CD4-positive, alpha-beta T cell treated with Interleukin-21 for 1 hour (primary cell): ENCODE measurements around the gene ABCF2.

Experiments
- DNase-seq: peaks from one replicate; pipeline ENCODE4 v3.0.0-alpha.2; 2020

Gene ABCF2

DNA sequence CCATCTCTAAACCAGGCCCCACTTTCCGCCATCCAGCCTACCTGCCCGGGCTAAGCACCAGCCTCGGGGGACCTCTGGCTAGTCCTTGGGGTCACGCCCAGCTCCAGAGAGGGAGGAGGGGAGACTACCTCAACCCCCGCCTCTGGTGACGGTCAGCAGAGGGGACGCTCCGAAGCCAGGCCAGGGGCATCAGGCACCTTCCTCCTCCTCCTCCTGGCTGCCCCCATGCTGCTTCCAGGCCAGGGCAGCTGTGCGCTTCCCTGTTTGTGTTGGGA lies 25.5 kb upstream of the ABCF2 start:
- DNase-seq: no peak

DNA sequence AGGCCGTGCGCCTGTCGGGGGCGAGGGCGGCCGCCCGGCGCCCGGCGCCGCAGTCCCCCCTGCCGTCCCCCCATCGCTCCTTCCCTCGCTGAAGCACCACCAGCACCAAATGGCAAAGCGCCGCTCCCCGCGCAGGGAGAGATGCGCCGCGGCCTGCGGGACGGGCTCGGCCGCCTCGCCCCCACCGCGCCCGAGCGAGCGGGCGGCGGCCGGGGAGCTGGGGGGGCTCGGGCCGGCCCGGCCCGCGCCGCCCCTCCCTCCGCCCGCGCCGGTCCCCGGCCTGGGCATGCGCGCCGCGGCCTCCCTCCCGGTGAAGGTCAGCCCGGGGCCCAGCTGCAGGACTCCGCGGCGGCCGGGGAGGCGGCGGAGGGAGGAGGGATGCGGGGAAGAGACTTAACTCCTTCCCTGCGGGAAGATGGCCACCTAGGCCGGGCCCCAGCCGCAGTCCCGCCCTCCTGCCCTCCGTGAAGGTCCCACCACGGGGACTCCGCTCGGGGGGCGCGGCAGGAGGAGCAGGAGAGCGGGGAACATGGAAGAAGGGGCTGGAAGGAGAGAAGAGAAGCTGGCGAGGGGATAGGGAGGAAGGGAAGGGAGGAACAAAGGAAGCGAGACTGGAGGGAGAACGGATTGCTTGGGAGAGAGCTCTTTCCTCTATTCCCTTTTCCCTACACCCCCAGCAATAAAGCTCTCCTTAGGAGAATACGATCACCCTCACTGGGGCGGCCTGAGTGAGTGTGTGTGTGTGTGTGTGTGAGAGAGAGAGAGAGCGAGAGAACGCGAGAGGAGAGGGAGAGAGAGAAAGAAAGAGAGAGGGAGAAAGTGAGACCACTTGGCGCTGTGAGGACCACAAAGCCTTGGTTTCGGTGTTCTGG lies 24.9 kb upstream of the ABCF2 start:
- peak; percentile 33 for DNase-seq

DNA sequence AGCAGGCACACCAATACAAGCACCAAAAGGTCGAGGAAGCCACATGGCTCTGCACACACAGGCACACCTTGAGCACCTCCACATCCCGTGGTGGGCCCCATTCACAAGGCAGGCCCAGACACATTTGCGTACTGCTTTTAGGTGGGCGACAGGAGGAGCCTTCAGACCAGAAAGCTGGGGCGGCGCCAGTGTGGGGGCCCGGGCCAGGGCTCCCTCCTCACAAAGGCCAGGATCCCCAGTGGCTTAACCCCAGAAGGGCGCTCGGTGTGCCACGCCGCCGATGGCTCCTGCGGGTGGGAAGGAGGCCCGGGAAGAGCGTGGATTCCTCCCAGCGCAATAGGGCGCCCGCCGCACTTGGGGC lies 24.3 kb upstream of the ABCF2 start:
- no peak for DNase-seq

DNA sequence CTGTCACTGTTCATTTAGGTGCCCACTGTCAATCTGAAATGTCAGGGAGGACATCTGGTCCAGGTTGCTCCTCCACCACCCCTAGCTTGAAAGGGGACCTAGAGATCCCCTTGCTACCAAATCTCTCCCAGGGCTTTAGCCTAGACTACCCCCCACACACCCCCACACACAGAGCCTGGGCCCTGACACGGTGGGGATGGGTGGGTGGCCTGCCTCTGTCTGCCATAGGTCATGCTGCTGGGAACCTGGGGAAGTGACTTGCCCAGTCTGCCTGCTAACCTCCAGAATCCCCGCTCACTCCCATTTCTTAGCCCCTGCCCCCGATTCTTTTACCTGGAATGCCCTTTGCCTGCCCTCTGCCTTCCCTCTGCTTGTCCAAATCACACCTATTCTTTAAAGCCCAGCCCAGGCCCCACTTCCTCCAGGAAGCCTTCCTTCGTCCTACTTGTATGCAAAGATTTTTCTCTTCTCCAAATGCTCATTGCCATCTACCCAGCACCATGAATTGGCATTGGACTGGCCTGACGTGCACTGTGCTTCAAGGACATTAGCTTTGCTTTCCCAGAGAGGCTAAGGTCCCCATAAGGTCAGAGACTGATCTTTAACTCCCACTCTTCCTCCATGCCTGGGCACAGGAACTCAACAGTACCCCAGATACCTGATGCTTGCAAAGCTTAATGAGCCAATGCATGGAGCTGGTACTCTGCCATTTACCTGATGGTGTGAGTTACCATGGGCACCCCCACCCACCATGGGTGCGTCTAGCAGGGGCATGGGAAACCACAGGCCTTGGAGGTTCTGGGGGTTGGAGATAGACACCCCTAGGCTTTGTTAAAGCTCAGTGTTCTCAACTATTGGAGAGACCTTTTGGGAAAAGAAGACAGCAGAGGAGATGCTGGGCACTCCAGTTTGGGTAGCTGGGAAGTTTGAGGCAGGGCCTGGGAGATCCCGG lies 23.5 kb upstream of the ABCF2 start:
- no peak for DNase-seq

GRCh38 chr7:151249732-151250072 lies 22.7 kb upstream of the ABCF2 start:
- DNase-seq: no peak

- DNase-seq: peak; percentile 37
Observed at GRCh38 chr7:151249034-151249731, 22.2 kb upstream of the ABCF2 start.

GRCh38 chr7:151248346-151249033 lies 21.5 kb upstream of the ABCF2 start, which contains the start of gene SMARCD3:
Gene SMARCD3 (minus strand): TSS chr7:151248694. CDS start chr7:151248562, 132 bp downstream.
- peak; percentile 41 for DNase-seq

DNA sequence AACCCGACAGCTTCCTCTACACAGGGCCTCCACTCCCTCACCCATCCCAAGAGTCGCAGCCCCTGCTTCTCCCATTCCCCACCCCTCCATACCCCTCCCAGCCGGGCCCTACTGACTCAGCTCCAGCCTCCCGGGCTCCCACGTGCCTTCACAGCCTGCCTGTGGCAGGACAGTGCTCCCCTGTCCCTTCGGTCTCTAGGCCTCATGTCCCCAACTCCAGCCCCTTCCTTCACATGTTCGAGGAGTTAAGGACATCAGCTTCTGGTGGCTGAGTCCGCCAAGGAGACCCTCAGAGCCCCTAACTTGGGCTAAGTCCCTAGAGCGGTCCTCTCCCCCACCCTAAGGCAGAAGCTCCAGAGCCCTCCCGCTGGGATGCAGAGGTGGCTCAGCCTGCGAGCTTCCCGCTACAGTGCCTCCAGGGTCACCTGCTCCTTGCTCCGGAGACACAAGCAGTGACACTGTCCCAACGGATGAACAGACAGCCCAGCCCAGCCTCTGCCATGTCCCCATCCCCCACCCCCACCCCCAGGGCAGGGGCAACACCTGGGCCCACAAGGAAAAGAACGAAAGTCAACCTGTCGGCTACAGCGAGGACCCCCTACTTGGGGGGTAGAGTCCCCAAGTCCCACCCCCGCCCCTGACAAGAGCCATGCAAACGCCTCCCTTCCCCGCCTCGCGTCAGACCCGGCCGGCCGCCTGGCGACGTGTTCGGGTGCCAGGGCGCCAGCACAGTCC lies 20.8 kb upstream of the ABCF2 start:
- DNase-seq: no peak

- DNase-seq: no peak
Observed at GRCh38 chr7:151246851-151247580, 20.0 kb upstream of the ABCF2 start.

GRCh38 chr7:151246102-151246850 lies 19.3 kb upstream of the ABCF2 start:
- DNase-seq: no peak

DNA sequence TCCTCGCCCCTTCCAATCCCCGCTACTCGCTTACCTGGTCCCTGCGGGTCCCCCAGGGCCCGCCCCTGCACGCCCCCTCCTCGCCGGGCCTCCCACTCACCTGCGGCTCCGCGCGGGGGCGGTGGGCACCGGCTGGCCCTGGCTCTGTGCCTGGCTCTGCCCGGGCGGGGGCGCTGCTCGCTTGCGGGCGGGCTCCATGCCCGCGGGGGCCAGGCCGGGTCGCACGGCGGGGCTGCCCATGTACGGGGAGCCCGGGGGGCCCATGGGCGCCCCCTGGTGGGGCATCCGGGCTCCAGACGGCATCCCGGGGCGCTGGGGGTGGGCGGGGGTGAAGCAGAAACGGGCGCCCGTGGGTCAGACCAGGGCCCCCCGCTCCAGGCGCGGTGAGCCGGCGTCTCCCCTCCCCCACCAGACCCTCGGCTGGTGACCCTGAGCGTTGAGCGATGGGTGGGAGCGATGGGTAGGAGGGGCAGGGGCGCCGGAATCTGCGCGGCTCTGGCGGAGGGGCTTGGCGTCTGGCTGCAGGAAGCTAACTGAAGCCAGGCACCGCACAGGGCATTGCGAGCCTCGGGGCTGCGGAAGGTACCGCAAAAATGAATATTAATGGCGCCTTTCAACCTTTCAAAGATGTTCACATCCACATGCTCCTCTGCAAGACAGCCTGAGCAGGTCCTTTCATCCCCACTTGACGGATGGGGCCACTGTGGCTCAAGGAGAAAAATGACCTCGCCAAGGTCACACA lies 18.5 kb upstream of the ABCF2 start:
- peak; percentile 71 for DNase-seq

DNA sequence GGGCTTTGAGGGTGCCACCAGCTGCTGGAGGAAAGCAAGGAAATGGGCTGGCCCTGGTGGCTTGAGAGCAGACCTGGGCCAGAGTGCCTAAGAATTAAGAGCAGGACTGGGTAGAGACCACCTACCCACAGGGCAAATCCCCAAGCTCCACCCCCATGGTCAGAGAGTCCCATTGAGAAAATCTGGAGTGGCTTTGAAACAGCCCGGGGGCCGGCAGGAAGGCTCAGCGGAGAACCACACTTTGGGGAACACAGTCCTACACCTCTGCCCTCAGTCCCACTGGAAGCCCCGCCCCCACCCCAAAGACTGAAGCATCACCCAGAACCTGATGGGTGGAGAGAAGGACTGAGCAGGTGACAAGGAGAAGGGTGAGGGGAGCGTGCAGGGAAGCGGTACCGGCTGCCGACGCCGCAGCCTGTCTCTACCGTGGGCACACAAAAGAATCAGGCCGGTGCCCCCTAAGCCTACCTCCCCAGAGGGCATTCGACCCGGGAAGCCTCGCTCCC lies 17.9 kb upstream of the ABCF2 start:
- DNase-seq: no peak

DNA sequence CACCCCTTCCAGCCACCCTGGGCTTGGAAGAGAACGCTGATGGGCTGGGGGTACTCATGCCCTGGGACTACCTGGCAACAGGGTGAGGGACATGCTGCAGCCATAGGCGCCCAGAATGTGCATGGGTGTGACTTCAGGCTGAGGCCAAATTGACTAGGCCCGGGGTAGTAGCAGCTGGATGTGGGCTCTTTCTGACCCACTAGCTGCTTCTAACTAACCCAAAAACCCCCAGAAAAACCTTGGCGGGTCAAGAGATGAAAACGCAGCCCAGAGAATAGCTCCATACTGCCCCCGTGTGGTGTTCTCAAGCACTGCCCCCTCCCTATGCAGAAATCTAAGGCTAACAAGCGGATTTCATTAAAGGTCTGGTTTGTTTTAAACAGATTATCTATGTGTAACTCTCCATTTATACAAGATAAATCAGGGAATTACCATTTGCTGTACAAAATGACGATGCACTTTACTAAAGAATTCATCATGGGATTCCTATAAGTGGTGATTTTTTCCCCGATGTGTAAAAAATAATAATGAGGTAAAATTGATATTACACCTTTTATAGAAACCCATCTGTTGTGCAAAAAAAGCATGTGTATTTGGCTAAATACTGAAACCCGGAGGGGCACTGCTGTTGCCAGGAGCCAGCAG lies 17.3 kb upstream of the ABCF2 start:
- peak; percentile 77 for DNase-seq

DNA sequence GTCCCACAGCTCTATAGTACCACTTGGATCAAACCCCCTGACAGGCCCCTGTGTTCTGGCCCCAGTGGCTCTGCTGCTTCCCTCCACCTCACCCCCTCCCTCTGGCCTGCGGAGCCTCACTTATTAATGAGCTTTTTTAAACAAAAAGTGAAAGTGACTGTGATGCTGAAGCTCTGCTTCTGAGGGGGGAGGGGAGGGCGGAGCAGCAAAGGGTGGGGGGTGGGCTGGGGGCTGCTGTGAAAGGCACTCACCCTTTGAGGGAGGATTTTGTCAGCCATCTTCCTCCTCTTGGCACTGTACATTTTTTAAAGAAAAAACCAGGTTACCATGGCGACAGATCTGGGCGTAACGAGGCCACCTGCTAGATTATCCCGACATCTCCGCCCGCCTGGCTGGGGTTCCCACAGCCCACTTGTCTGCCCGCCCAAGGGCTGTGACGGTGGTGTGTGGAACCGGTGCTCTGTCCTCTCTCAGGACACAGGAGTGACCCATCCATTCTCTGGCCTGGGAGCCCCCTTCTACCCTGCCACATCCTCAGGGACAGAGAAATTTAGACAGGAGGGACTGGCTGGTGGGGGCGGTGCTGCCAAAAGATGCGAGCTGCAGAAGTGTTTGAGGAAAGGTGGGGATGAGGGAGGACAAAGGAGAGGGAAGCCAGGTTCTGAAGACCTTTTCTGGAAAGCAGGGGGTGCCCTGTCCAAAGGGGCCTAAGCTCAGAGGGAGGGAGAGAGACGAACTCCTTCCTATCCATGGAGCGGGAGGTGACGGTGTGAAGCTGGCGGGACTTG lies 16.6 kb upstream of the ABCF2 start:
- DNase-seq: peak; percentile 82

DNA sequence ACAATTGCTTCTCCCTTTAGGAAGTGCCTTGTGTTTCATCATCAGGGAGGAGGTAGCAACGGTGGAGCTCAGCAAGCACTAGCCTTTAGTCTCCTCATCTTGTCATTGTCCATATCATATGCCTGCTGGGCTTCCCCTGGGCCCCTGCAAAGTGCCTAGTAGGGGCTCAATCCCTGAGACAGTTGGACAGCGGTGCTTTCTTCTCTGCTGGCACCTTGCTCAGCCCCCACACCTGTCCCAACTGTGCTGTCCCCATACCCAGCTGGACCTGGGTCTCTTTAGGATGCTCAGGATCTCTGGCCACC lies 16.0 kb upstream of the ABCF2 start:
- DNase-seq: no peak

DNA sequence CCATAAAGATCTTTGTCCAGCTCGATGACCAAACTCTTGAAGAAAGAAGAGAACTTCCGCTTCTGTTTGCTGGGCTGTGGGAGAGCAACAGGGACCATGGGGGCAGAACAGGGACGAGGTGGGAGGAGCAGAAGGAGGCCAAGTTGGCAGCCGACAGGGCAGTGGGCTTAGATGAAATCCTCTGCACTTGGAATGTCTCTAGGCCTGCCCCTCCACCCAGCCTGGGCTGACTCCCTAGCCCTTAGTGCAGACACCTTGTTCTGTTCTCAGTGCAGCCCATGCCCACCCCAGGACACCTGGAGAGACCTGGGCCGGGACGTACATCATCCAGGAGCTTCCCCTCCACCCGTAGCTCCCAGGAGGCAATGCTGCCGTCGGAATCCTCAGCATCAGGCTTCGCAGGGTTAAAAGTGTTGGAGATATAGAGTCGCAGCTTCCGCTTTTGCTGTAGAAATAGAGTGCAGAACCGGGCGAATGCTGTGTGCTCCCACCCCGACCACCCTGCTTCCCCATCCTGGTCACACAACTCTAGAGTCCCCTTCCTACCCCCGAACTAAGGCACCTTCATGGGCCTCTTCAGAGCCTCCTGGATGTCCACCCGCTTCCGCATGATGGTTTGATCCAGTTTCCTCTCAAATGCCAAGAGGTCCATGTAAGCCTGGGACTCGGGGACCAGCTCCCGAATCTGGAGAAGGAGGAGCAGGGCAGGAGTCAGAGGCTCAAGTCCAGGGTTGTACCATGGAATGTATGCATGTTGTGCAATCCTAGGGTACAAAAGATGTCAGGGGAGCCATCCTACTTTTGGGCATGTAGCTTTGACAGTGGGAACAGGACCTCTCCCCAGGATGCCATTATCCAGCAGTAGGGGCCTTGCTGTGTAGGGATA lies 15.4 kb upstream of the ABCF2 start:
- no peak for DNase-seq

GRCh38 chr7:151241755-151242096 lies 14.7 kb upstream of the ABCF2 start:
- no peak for DNase-seq
